ENCODE measurements around the gene CREB5. TPM values are rescaled to one million over a fixed set of nuclear protein-coding genes. Genes with fewer than 3 reads are reported as not detected.
A peak's percentile ranks its signal among the peaks of the same experiment; 100 is the strongest.

Gene CREB5
- total RNA-seq, 1 experiment from 2014 or later: 0.49 TPM

GRCh38 chr7:28808796-28809533 is 396.6 kb downstream of the CREB5 start:
- H3K27me3 ChIP-seq (ENCODE audit: insufficient read depth, low read length): no peaks in the 10 kb centered on the region
- H3K4me3 ChIP-seq (replicated peaks in 1 of 2; ENCODE audit: low read depth in 1 of 2, low read length in 2 of 2): no peak overlapping the region
- no peak overlapping the region for H3K4me2 ChIP-seq (ENCODE audit: low read length)
- BruUV-seq (replicated peaks): no TSS peak
- no peak overlapping the region for H3K27ac ChIP-seq (ENCODE audit: low read depth, low read length)
- H3K9ac ChIP-seq (ENCODE audit: low read length): no peak overlapping the region
- RAD21 ChIA-PET (ENCODE audit: low non-redundant PET in 1 of 2, low total read pairs in 2 of 2, uncharacterized antibody in 2 of 2, unreplicated experiment in 2 of 2): no interaction called here
- CTCF ChIA-PET: no interaction called here
- H3K36me3 ChIP-seq (ENCODE audit: control insufficient read depth in 1 of 2, insufficient read depth in 2 of 2, low read length in 2 of 2): no peaks in the 10 kb centered on the region
- no peak overlapping the region for H2AFZ ChIP-seq (ENCODE audit: low read depth, low read length, poor library complexity, severe bottlenecking)
- DNase-seq (ENCODE audit: low read depth, low spot score) (no peak), ATAC-seq (no peak; the same call in 1 of the 2 replicates)
- TF ChIP-seq CTCF (IDR thresholded peaks at IDR 0.05 in 2 of 3, conservative IDR thresholded peaks at IDR 0.05 in 1 of 3; ENCODE audit: borderline replicate concordance in 1 of 3, insufficient read depth in 1 of 3, low read depth in 2 of 3, low read length in 2 of 3): peak in 2 of 3 experiments; percentile 26 to 38; a peak in 3 of 6 replicates
- TF ChIP-seq CBX3 (IDR thresholded peaks at IDR 0.05; ENCODE audit: low read depth): no peak
- peaks cover 0 to 10% of the 10 kb centered on the region in 2 experiments; a peak in 3 of 4 replicates for H3K4me1 ChIP-seq (ENCODE audit: control insufficient read depth in 1 of 2, insufficient read depth in 2 of 2, low read length in 2 of 2)
- no peaks in the 10 kb centered on the region for H3K9me2 ChIP-seq (ENCODE audit: insufficient read depth)
- H3K9me3 ChIP-seq (ENCODE audit: control insufficient read depth in 1 of 2, insufficient read depth in 1 of 2, low read depth in 1 of 2, low read length in 2 of 2): no peaks in the 10 kb centered on the region
- POLR2A ChIA-PET: no interaction called here
- intact Hi-C loops (cut with micrococcal nuclease): no loop called here
- H4K20me1 ChIP-seq (ENCODE audit: insufficient read depth): no peaks in the 10 kb centered on the region
- H3K79me2 ChIP-seq (ENCODE audit: insufficient read depth, low read length): no peaks in the 10 kb centered on the region

- POLR2A ChIA-PET: no interaction called here
- Histone ChIP-seq H3K27me3 (ENCODE audit: insufficient read depth, low read length) (no peaks in the 10 kb centered on the region), H3K9me2 (ENCODE audit: insufficient read depth) (no peaks in the 10 kb centered on the region), H3K4me3 (replicated peaks in 1 of 2; ENCODE audit: low read depth in 1 of 2, low read length in 2 of 2) (no peak overlapping the region), H3K4me2 (ENCODE audit: low read length) (no peak overlapping the region), H3K27ac (ENCODE audit: low read depth, low read length) (no peak overlapping the region), H3K4me1 (ENCODE audit: control insufficient read depth in 1 of 2, insufficient read depth in 2 of 2, low read length in 2 of 2) (no peaks in the 10 kb centered on the region; a peak in 3 of 4 replicates), H3K79me2 (ENCODE audit: insufficient read depth, low read length) (no peaks in the 10 kb centered on the region), H2AFZ (ENCODE audit: low read depth, low read length, poor library complexity, severe bottlenecking) (no peak overlapping the region), H4K20me1 (ENCODE audit: insufficient read depth) (no peaks in the 10 kb centered on the region), H3K36me3 (ENCODE audit: control insufficient read depth in 1 of 2, insufficient read depth in 2 of 2, low read length in 2 of 2) (no peaks in the 10 kb centered on the region), H3K9ac (ENCODE audit: low read length) (no peak overlapping the region), H3K9me3 (ENCODE audit: control insufficient read depth in 1 of 2, insufficient read depth in 1 of 2, low read depth in 1 of 2, low read length in 2 of 2) (no peaks in the 10 kb centered on the region)
- intact Hi-C loops (cut with micrococcal nuclease): no loop called here
- DNase-seq (ENCODE audit: low read depth, low spot score): no peak
- CTCF ChIA-PET: no interaction called here
- ATAC-seq: no peak
- RAD21 ChIA-PET (ENCODE audit: low non-redundant PET in 1 of 2, low total read pairs in 2 of 2, uncharacterized antibody in 2 of 2, unreplicated experiment in 2 of 2): no interaction called here
- BruUV-seq (replicated peaks): no TSS peak
- TF ChIP-seq EGR1 (IDR thresholded peaks at IDR 0.05; ENCODE audit: low read depth): no peak
Observed at GRCh38 chr7:28811008-28811407, 398.7 kb downstream of the CREB5 start.
